GM06990 (cell line): ENCODE measurements around the gene DYNLL1.

Source experiments
- DNase-seq: peaks from one replicate; pipeline ENCODE4 v3.0.0-alpha.2; 2011; ENCODE audit not compliant: insufficient read length; ENCODE audit errors: extremely low read depth
- H3K27me3 ChIP-seq: replicated peaks from 2 replicates; pipeline ENCODE4 v1.6.0; 2011; ENCODE audit warnings: low read length; ENCODE audit not compliant: control insufficient read depth, insufficient read depth
- H3K36me3 ChIP-seq: 2 replicates; pipeline ENCODE4 v1.5.1; 2011; ENCODE audit warnings: low read length; ENCODE audit not compliant: control insufficient read depth, insufficient read depth
- H3K4me3 ChIP-seq: replicated peaks from 2 replicates; pipeline ENCODE4 v1.5.1; 2011; ENCODE audit warnings: low read depth, mild to moderate bottlenecking, control low read depth, low read length
- TF ChIP-seq, protein P1 (sequence below): IDR thresholded peaks from 2 replicates; pipeline ENCODE4 v1.5.1; 2011; ENCODE audit warnings: low read length, control low read depth, mild to moderate bottlenecking, inconsistent platforms; ENCODE audit not compliant: insufficient read depth, poor library complexity, severe bottlenecking

Gene DYNLL1

DNA sequence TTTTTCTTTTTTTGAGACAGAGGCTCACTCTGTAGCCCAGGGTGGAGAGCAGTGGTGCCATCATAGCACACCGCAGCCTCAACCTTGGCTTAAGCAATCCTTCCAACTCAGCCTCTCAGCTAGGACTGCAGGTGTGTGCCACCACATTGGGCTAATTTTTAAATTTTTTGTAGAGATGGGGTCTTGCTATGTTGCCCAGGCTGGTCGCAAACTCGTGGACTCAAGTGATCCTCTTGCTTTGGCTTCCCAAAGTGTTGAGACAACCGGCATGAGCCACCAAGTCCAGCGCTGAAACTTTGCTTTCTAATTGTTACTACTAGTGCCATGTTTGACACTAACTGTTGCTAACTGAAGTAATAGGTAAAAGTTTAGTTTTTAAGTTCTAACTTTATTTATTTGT lies 46.3 kb downstream of the DYNLL1 start:
- TF ChIP-seq, protein P1, sequence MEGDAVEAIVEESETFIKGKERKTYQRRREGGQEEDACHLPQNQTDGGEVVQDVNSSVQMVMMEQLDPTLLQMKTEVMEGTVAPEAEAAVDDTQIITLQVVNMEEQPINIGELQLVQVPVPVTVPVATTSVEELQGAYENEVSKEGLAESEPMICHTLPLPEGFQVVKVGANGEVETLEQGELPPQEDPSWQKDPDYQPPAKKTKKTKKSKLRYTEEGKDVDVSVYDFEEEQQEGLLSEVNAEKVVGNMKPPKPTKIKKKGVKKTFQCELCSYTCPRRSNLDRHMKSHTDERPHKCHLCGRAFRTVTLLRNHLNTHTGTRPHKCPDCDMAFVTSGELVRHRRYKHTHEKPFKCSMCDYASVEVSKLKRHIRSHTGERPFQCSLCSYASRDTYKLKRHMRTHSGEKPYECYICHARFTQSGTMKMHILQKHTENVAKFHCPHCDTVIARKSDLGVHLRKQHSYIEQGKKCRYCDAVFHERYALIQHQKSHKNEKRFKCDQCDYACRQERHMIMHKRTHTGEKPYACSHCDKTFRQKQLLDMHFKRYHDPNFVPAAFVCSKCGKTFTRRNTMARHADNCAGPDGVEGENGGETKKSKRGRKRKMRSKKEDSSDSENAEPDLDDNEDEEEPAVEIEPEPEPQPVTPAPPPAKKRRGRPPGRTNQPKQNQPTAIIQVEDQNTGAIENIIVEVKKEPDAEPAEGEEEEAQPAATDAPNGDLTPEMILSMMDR: no peak
- Histone ChIP-seq H3K4me3 (no peak overlapping the region), H3K36me3 (peaks cover 8% of the 10 kb centered on the region), H3K27me3 (no peaks in the 10 kb centered on the region)
- DNase-seq: no peak

DNA sequence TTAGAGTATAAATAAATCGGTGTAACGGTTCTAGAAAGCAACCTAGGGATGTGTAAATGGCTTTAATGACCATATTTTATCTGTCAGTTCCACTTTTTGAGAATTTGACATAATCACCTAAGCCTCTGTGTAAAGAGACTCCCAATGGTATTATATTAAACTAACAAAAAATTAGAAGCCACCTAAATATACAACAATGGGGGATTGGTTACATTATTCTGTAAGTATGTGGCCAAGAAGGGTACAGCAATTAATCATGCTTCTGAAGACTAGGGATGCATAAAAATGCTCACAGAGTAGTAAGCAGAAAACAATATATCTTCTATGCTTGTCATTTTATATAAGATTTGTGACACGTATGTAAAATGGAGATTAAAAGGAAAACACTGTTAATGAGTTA lies 48.8 kb downstream of the DYNLL1 start:
- no peak for DNase-seq
- Histone ChIP-seq H3K4me3 (no peak overlapping the region), H3K27me3 (no peaks in the 10 kb centered on the region), H3K36me3 (peaks cover 14% of the 10 kb centered on the region)
- TF ChIP-seq, protein P1: no peak

DNA sequence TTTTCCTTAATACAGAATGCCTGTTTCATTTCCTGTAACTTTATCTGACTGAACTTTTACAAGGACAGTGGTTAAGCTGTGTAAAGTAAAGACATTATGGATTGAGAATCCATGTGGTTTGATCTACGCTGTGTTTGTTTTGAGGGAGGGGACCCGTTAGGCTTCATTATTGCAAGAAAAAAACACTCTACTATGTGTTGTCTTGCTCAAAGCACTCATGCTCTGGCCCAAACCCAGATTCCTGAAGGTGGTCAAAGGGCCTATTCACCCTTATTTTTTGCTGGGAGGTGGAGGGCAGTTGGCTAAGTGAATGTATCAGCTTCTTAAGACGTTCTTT lies 50.1 kb downstream of the DYNLL1 start:
- peaks cover 15% of the 10 kb centered on the region for H3K36me3 ChIP-seq
- TF ChIP-seq, protein P1: no peak

More for the DNA sequence above, 50.1 kb downstream of the DYNLL1 start:
- Histone ChIP-seq H3K4me3 (no peak overlapping the region), H3K27me3 (no peaks in the 10 kb centered on the region)
- no peak for DNase-seq
